Stimulated activated CD4-positive, alpha-beta T cell treated with anti-CD3 and anti-CD28 coated beads, Interleukin-12 subunit alpha, Interleukin-12 subunit beta, amount 100 ng/mL, for 48 hours (primary cell): ENCODE data around the gene TUBB1.
"Not testable (repeated sequence)": the region's sequence is repeated elsewhere in the genome, so short reads cannot be mapped to it uniquely, and the experiment has no call there.

Experiments
- DNase-seq, 3 donors: peaks; one replicate each; pipeline ENCODE4 v3.0.0-alpha.2; 2020; ENCODE audit warnings: low read depth in 2 of 3, low spot score in 1 of 3

TUBB1 gene

GRCh38 chr20:59005523-59006166, 13.6 kb upstream of the TUBB1 start:
- no peak for DNase-seq

GRCh38 chr20:59006167-59006863, 12.9 kb upstream of the TUBB1 start:
- DNase-seq, result no peak

- peak in 1 of 3 donors; percentile 49 for DNase-seq
Measured at GRCh38 chr20:59006864-59007664, 12.2 kb upstream of the TUBB1 start, which contains the start of gene CTSZ. Gene CTSZ (minus strand): TSS chr20:59007254. CDS start chr20:59007128, 126 bp downstream.

GRCh38 chr20:59007665-59008511, 11.3 kb upstream of the TUBB1 start:
- no peak for DNase-seq

GRCh38 chr20:59008715-59009336, 10.4 kb upstream of the TUBB1 start:
- no peak for DNase-seq

GRCh38 chr20:59010321-59010994, 8.8 kb upstream of the TUBB1 start:
- no peak for DNase-seq

GRCh38 chr20:59010995-59011873, 8.0 kb upstream of the TUBB1 start:
- DNase-seq, result no peak

- DNase-seq, result not testable (repeated sequence)
Measured at GRCh38 chr20:59011874-59012157, 7.4 kb upstream of the TUBB1 start.

GRCh38 chr20:59013031-59013951, 5.9 kb upstream of the TUBB1 start:
- DNase-seq, result no peak

- no peak for DNase-seq
Measured at GRCh38 chr20:59013959-59014608, 5.1 kb upstream of the TUBB1 start.

GRCh38 chr20:59014680-59015389, 4.4 kb upstream of the TUBB1 start:
- DNase-seq, result no peak

GRCh38 chr20:59015411-59015810, 3.8 kb upstream of the TUBB1 start:
- no peak for DNase-seq

GRCh38 chr20:59015812-59016711, 3.2 kb upstream of the TUBB1 start:
- no peak for DNase-seq

GRCh38 chr20:59016795-59017492, 2.3 kb upstream of the TUBB1 start:
- no peak for DNase-seq

GRCh38 chr20:59017493-59018231, 1.6 kb upstream of the TUBB1 start:
- DNase-seq, result no peak
